Endodermal cell (in vitro differentiated cells): Measurements from ENCODE around the gene CREB3L2. TPM values are rescaled to one million over a fixed set of nuclear protein-coding genes. Genes with fewer than 3 reads are reported as not detected.

Source experiments
- DNase-seq: peaks from one replicate; pipeline ENCODE4 v3.0.0-alpha.2; 2017
- H3K27ac ChIP-seq: 2 replicates; pipeline ENCODE4 v1.5.1; 2013; ENCODE audit warnings: mild to moderate bottlenecking, low read depth, low read length, moderate library complexity
- H3K27me3 ChIP-seq: 2 replicates; pipeline ENCODE4 v1.6.1; 2013; ENCODE audit warnings: mild to moderate bottlenecking, low read length, moderate library complexity; ENCODE audit not compliant: insufficient read depth, control insufficient read depth, poor library complexity, severe bottlenecking
- H3K36me3 ChIP-seq: 2 replicates; pipeline ENCODE4 v1.7.0; 2013; ENCODE audit warnings: mild to moderate bottlenecking, low read length, moderate library complexity; ENCODE audit not compliant: control insufficient read depth, insufficient read depth
- H3K4me1 ChIP-seq: one replicate; pipeline ENCODE4 v1.7.0; 2013; ENCODE audit warnings: low read length; ENCODE audit not compliant: control insufficient read depth, insufficient read depth
- H3K4me3 ChIP-seq: 2 replicates; pipeline ENCODE4 v1.5.1; 2013; ENCODE audit warnings: mild to moderate bottlenecking, low read length, moderate library complexity
- H3K9ac ChIP-seq: 2 replicates; pipeline ENCODE4 v1.6.1; 2013; ENCODE audit warnings: mild to moderate bottlenecking, low read length, moderate library complexity; ENCODE audit not compliant: poor library complexity, severe bottlenecking; ENCODE audit errors: extremely low read depth
- H3K9me3 ChIP-seq: 2 replicates; pipeline ENCODE4 v1.6.1; 2013; ENCODE audit warnings: mild to moderate bottlenecking, low read length, moderate library complexity; ENCODE audit not compliant: control insufficient read depth
- H3K27ac Mint-ChIP-seq: 2 replicates; pipeline ENCODE4 v1.8.0; 2020; ENCODE audit warnings: mixed read lengths
- H3K27me3 Mint-ChIP-seq: 2 replicates; pipeline ENCODE4 v1.8.0; 2021; ENCODE audit warnings: mild to moderate bottlenecking, mixed read lengths; ENCODE audit not compliant: insufficient read depth
- H3K36me3 Mint-ChIP-seq: 2 replicates; pipeline ENCODE4 v1.8.0; 2020; ENCODE audit warnings: low read depth, mixed read lengths
- H3K4me1 Mint-ChIP-seq: 2 replicates; pipeline ENCODE4 v1.8.0; 2020; ENCODE audit warnings: mixed read lengths
- H3K4me3 Mint-ChIP-seq: 2 replicates; pipeline ENCODE4 v1.8.0; 2020; ENCODE audit warnings: mild to moderate bottlenecking, moderate library complexity, mixed read lengths
- H3K9me3 Mint-ChIP-seq: 2 replicates; pipeline ENCODE4 v1.8.0; 2020; ENCODE audit warnings: mild to moderate bottlenecking, mixed read lengths
- WGBS, 2 experiments: methylation state at CpG; one replicate each; pipeline versions ENCODE4 v1.1.5 to v1.1.7; 2013; ENCODE audit warnings: missing lambda C conversion rate in 2 of 2, mixed read lengths in 1 of 2; ENCODE audit not compliant: insufficient coverage in 1 of 2, insufficient read length in 1 of 2; 5-methylcytosine and 5-hydroxymethylcytosine counted together
- total RNA-seq, 2 donors: library from RNA; stranded (reverse); fragmentation: NEBNext Ultra II Directional in 1 of 2; extraction: Animal tissue kit (Norgen Biotek cat#: 25700) in 1 of 2; gene quantifications; 2 replicates in 1 of 2; 3 replicates in 1 of 2; pipeline ENCODE4 v1.2.1, GENCODE V29; 2021
- TF ChIP-seq, protein P1 (sequence below): fragments of 200-600 bp; sonication (generic); conservative IDR thresholded peaks from 2 replicates; pipeline ENCODE4 v1.5.0; 2021; ENCODE audit warnings: antibody characterized with exemption, mild to moderate bottlenecking

The CREB3L2 gene
- total RNA-seq, 2 donors from 2014 or later: 48.2 to 80.2 TPM

DNA sequence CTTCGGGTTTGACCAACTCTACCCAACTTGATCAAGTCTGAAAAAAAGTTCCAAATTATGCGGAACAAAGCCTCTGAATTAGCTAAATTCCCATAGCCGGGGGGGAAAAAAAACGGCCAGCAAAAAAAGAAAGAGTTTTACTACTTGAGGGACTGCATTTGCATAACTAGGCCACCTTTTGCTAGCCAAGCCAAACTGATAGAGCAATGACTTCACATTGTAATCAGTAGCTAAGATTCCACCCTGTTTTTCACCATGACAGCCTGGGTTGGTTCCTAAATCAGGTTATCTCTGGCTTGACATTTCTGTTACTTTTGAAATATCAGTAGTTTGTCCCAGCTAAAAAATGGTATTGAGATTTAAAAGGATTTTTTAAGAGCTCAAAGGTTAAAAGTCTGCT is 31.4 kb upstream of the CREB3L2 start:
- peaks cover 67% of the 10 kb centered on the region for H3K9me3 Mint-ChIP-seq
- H3K4me1 Mint-ChIP-seq: peaks cover 13% of the 10 kb centered on the region
- H3K4me3 ChIP-seq: no peak overlapping the region
- DNase-seq: no peak
- H3K36me3 Mint-ChIP-seq: peaks cover 10% of the 10 kb centered on the region
- no peak overlapping the region for H3K4me3 Mint-ChIP-seq
- no peaks in the 10 kb centered on the region for H3K27me3 Mint-ChIP-seq
- H3K27ac Mint-ChIP-seq: no peak overlapping the region
- WGBS, 2 experiments: 90 to 100% methylated on average over 2 to 4 of the region's 4 CpGs
- H3K4me1 ChIP-seq: no peaks in the 10 kb centered on the region
- H3K27ac ChIP-seq: no peak overlapping the region
- no peak overlapping the region for H3K9ac ChIP-seq
- H3K9me3 ChIP-seq: peaks cover 74% of the 10 kb centered on the region
- H3K27me3 ChIP-seq: no peaks in the 10 kb centered on the region
- no peaks in the 10 kb centered on the region for H3K36me3 ChIP-seq
- TF ChIP-seq, protein P1, sequence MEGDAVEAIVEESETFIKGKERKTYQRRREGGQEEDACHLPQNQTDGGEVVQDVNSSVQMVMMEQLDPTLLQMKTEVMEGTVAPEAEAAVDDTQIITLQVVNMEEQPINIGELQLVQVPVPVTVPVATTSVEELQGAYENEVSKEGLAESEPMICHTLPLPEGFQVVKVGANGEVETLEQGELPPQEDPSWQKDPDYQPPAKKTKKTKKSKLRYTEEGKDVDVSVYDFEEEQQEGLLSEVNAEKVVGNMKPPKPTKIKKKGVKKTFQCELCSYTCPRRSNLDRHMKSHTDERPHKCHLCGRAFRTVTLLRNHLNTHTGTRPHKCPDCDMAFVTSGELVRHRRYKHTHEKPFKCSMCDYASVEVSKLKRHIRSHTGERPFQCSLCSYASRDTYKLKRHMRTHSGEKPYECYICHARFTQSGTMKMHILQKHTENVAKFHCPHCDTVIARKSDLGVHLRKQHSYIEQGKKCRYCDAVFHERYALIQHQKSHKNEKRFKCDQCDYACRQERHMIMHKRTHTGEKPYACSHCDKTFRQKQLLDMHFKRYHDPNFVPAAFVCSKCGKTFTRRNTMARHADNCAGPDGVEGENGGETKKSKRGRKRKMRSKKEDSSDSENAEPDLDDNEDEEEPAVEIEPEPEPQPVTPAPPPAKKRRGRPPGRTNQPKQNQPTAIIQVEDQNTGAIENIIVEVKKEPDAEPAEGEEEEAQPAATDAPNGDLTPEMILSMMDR: no peak

DNA sequence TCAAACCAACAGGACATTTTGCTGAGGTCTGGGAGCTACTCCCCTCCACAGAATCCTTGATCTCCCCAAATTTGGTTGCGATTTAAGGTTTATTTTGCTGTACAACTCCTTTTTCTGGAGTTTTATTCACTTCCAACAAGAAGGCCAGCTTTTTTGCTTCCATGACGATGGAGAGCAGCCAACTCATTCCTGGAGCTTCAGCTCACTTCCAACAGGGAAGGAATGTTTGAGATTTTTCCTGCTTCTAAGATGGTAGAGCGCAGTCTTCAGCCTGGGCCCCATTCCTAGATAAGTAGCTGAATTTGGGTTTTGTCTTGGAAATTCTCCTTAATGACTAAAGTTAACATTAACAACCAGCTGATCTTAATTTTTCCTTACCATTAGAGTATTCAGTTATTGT is 30.9 kb upstream of the CREB3L2 start:
- Histone ChIP-seq H3K36me3 (no peaks in the 10 kb centered on the region), H3K9ac (no peak overlapping the region), H3K4me3 (no peak overlapping the region), H3K27me3 (no peaks in the 10 kb centered on the region), H3K9me3 (peaks cover 77% of the 10 kb centered on the region), H3K27ac (no peak overlapping the region), H3K4me1 (no peaks in the 10 kb centered on the region)
- Mint-ChIP-seq H3K36me3 (peaks cover 10% of the 10 kb centered on the region), H3K4me3 (no peak overlapping the region), H3K4me1 (peaks cover 13% of the 10 kb centered on the region), H3K27me3 (no peaks in the 10 kb centered on the region), H3K9me3 (peaks cover 69% of the 10 kb centered on the region), H3K27ac (no peak overlapping the region)
- TF ChIP-seq, protein P1: no peak
- WGBS, 2 experiments: 90 to 92% methylated on average over 1 to 3 of the region's 3 CpGs
- DNase-seq: no peak

DNA sequence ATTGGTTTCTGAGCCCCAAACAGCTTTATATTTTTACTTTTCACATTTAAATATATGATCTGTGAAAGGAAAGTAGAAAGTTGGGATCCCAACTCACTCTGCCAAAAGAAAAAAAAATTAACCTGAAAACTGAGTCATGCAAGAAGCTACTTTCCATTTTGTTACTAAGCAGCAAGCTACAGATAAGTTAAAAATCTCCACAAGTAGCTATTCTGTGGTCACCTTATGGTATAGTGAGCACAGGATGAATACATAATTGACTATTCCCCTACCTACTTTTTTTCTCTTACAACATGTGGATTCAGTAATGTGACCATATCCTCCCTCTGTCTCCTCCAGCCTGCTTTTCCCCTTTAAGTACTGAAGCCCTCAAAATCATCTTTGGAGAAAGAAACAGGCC is 30.3 kb upstream of the CREB3L2 start:
- no peaks in the 10 kb centered on the region for H3K27me3 ChIP-seq
- no peak for DNase-seq
- peaks cover 71% of the 10 kb centered on the region for H3K9me3 Mint-ChIP-seq
- H3K4me1 ChIP-seq: no peaks in the 10 kb centered on the region
- H3K36me3 ChIP-seq: no peaks in the 10 kb centered on the region
- no peak overlapping the region for H3K4me3 Mint-ChIP-seq
- H3K27ac ChIP-seq: no peak overlapping the region
- TF ChIP-seq, protein P1: no peak
- peaks cover 15% of the 10 kb centered on the region for H3K4me1 Mint-ChIP-seq
- no peak overlapping the region for H3K9ac ChIP-seq
- peaks cover 79% of the 10 kb centered on the region for H3K9me3 ChIP-seq
- H3K36me3 Mint-ChIP-seq: peaks cover 11% of the 10 kb centered on the region
- H3K4me3 ChIP-seq: no peak overlapping the region
- no peak overlapping the region for H3K27ac Mint-ChIP-seq
- H3K27me3 Mint-ChIP-seq: no peaks in the 10 kb centered on the region
